GM19397 (cell line): ENCODE measurements around the gene EAPP.
"Not testable (repeated sequence)": the region's sequence is repeated elsewhere in the genome, so short reads cannot be mapped to it uniquely, and the experiment has no call there.

Experiments used
- ATAC-seq: cut with Tn5 transposase; IDR thresholded peaks from one replicate; pipeline ENCODE4 v1.9.1; 2021; ENCODE audit warnings: mild to moderate bottlenecking, moderate library complexity; ENCODE audit not compliant: unreplicated experiment

EAPP gene

DNA sequence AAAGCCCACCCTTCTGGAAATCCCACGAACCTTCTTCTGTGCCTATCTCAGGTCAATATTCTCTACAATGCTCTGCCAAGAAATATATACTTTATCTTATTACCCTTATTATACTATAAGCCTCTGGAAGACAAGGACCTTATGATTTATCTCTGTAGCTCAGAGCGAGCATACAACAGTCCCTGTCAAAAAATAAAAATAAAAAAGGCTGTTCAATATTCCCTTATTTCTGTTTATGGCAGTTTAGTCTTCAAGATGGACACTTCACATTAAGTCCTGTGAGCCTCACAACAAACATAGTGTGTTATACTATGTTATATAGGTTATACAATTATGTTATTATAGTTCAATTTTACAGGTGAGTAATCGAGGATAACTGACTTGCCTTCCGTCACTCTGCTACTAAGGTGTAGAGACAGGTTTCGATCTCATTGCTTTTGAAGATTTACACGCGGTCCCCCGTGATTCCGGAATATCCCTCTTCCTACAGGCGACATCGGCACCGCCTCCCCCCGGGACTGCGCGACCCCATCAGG lies 562 bp downstream of the EAPP start:
- no peak for ATAC-seq

- not testable (repeated sequence) for ATAC-seq
These were observed 1.4 kb downstream of the EAPP start for GRCh38 chr14:34538096-34538495.

- ATAC-seq = no peak
These were observed 1.9 kb downstream of the EAPP start for GRCh38 chr14:34537677-34538009.

DNA sequence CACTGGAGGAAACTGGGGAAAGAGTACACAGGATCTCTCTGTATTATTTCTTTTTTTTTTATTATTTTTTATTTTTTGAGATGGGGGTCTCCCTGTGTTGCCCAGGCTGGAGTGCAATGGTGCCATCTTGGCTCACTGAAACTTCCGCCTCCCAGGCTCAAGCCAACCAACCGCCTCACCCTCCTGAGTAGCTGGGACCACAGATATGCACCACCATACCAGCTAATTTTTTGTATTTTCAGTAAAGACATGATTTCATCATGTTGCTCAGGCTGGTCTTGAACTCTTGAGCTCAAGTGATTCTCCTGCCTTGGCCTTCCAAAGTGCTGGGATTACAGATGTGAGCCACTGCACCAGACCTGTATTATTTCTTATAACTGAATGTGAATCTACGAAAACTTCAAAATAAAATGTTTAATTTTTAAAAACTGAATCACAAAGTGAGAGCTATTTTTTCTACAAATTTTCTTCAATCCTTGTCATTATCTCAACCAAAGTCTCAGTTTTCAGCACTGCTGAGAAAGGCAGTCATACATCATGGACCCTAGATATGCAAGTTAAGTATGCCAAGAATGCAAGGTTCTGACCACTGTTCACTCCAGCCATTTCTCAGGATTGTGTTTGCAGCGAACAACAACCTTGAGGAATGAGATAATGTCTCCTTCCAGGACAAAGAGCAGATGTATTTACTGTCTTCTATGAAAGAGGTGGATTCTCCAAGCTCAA lies 2.4 kb downstream of the EAPP start:
- no peak for ATAC-seq

DNA sequence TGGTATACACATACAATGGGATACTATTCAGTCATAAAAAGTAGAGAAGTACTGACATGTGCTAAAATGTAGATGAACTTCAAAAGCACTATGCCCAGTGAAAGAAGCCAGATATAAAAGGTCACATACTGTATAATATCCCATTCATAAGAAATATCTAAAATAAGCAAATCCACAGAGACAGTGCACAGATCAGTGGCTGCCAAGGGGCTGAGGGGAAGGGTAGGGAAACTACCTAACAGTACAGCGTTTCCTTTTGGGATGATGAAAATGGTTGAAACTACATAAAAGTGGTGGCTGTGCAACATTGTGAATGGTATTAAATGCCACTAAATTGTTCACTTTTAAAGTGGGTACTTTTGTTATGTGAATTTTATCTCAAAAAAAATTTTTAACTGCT lies 11.9 kb downstream of the EAPP start:
- ATAC-seq = no peak

DNA sequence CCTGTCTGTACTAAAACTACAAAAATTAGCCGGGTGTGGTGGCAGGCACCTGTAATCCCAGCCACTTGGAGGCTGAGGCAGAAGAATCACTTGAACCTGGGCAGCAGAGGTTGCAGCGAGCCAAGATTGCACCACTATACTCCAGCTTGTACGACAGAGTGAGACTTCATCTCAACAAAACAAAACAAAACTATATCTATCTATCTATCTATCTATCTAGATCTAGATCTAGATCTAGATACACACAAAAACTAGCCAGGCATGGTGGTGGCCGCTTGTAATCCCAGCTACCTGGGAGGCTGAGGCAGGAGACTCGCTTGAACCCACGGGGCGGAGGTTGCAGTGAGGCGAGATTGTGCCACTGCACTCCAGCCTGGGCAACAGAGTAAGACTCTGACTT lies 15.3 kb downstream of the EAPP start:
- not testable (repeated sequence) for ATAC-seq

- no peak for ATAC-seq
These were observed 17.0 kb downstream of the EAPP start for GRCh38 chr14:34522496-34522895.

GRCh38 chr14:34521071-34521470 lies 18.4 kb downstream of the EAPP start:
- ATAC-seq = not testable (repeated sequence)

- ATAC-seq = not testable (repeated sequence)
These were observed 19.1 kb downstream of the EAPP start for GRCh38 chr14:34520304-34520970.

DNA sequence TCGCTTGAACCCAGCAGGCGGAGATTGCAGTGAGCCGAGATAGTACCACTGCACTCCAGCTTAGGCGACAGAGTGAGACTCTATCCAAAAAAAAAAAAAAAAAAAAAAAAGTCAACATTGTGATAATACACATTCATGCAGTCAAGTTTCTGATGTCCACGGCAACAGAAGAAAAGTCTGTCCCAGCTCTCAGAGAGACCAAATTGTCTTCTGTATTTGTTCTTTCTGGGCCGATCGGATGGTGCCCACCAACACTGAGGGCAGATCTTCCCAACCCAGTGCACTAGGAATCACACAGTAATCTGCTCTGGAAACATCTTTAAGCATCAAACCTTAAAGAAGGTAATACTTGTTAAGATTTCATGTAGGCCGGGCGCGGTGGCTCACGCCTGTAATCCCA lies 31.6 kb downstream of the EAPP start:
- ATAC-seq = no peak

DNA sequence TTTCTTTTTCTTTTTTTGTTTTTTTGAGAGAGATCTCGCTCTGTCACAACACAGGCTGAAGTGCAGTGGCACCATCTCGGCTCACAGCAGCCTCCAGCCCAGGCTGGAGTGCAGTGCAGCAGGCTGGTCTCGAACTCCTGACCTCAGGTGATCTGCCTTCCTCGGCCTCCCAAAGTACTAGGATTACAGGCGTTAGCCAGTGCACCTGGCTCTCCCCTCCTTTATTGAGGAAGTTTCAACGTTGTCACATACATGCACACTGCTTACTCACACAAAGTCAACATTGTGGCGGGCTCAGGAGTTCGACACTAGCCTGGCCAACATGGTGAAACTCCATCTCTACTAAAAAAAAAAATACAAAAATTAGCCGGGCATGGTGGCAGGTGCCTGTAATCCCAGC lies 32.0 kb downstream of the EAPP start:
- ATAC-seq = no peak

DNA sequence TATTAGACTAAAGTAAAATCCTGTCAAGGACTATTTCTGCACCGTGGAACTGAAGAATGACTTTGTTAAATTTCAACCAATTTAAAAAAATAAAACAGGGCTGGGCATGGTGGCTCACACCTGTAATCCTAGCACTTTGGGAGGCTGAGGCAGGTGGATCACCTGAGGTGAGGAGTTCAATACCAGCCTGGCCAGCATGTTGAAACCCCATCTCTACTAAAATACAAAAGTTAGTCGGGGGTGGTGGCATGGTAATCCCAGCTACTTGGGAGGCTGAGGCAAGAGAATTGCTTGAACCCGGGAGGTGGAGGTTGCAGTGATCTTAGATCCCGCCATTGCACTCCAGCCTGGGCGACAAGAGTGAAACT lies 34.4 kb downstream of the EAPP start:
- ATAC-seq = not testable (repeated sequence)

- not testable (repeated sequence) for ATAC-seq
These were observed 35.5 kb downstream of the EAPP start for GRCh38 chr14:34504027-34504426.

- no peak for ATAC-seq
These were observed 36.8 kb downstream of the EAPP start for GRCh38 chr14:34502545-34503225.

DNA sequence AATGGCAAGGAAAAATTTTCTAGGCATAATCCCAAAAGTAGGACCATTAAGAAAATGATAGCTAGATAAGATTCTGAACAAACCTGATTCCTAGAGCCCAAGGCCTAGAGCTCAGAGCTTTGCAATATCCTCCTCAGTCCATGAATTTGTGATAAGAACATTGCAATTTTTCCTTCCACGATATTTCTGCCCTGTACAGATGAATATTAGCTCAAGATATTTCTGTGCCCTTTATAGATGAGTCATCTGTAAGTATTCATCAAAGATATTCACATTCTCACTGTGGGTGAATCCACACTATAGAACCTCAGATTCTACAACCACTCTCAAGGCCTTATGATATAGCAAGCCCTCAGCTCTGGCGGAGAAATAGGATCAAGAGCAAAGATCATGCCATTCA lies 37.5 kb downstream of the EAPP start:
- no peak for ATAC-seq

GRCh38 chr14:34501004-34501580 lies 38.4 kb downstream of the EAPP start:
- ATAC-seq = no peak

DNA sequence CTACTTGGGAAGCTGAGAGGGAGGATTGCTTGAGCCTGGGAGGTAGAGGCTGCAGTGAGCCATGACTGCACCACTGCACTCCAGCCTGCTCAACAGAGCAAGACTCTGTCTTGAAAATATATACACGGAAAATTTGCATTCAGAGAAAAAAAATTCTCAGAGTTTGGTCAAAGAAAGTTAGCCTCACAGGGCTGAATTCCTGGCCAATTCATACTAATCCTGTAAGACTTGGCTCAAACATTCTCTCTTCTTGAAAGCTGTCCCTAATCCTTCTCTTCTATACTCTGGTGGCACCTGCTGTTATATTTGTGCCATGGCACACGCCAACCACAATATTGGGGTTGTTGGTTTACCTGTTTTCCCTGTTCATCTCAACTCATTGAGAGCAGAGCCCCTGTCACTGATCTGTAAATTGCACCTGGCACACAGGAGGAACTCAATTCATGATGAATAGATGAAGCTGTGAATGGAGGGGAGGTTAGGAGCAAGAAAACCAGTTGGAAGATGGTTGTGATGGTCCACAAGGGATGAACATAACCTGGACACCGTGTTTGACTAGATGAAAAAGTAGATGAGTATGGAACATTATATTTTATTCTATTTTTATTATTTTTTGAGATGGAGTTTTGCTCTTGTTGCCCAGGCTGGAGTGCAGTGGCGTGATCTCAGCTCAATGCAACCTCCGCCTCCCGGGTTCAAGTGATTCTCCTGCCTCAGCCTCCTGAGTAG lies 40.7 kb downstream of the EAPP start:
- ATAC-seq = no peak

DNA sequence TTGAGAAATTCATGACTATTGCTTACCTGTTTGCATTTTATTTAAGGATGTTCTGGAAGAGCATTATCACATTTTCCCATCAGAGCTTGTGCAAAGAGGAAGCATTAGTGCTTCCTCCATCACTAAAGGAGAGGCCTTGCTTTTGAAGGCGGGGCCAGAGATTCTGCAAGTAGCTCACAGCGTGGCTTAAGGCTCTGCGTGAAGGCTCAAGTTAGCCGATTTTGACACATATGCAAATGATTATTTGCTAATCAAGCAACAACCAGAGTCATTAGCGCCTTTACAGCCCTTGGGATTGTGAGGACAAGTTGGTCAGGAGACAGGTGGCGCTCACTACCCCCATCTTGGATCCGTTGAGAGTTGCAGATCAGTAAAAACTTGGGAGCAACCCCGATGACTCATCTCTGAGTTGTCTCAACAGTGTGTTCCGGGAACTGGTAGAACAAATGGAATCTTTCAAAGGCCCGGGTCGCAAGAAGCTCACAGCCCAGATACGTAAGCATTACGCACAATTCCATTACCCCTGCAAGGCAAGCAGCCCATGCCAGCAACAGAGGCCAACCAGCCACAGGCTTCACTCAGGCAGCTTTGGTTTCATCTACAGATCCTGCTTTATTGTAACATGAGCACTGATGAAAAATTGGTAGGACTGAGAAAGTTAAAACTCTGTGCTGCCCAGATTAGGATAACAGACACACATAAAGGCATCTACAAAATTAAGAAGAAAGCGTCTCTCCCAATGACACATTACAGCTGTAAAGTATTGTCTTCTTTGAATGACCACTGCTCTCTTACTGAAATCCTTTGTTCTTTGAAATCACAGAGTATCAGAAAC lies 42.6 kb downstream of the EAPP start:
- ATAC-seq = no peak

DNA sequence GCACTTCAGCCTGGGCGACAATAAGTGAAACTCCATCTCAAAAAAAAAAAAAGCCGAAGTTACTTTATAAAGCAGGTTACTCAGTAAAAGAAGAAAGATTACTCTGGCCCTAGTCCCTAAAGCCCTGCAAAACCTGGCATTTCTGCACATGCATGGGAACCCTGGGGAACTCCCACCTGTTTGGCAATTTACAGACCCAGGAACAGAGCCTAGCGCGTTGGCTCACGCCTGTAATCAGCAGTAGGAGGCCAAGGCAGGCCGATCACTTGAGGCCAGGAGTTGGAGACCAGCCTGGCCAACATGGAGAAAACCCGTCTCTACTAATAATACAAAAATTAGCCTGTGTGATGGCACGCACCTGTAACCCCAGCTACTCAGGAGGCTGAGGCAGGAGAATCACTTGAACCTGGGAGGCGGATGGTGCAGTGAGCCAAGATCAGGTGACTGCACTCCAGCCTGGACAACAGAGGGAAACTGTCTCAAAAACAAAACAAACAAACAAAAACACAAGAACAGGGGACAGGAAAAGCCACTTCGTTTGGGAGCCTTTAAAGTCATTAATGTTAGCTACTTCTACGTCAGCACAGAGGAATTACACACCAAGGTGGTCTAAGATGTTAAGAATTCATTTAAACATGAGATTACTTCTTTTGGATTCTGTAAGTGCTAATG lies 43.4 kb downstream of the EAPP start:
- no peak for ATAC-seq

- ATAC-seq = no peak
These were observed 50.2 kb downstream of the EAPP start for GRCh38 chr14:34489324-34489723.
